GM23248 (cell line): Measurements from ENCODE around the gene TNNT1. TPM values are rescaled to one million over a fixed set of nuclear protein-coding genes. Genes with fewer than 3 reads are reported as not detected.
A peak's percentile ranks its signal among the peaks of the same experiment; 100 is the strongest.
"Not testable (repeated sequence)": the region's sequence is repeated elsewhere in the genome, so short reads cannot be mapped to it uniquely, and the experiment has no call there.

Source experiments
- DNase-seq: peaks from one replicate; pipeline ENCODE4 v3.0.0-alpha.2; 2015
- H2AFZ ChIP-seq: fragments of 200-600 bp; sonication (generic); 2 replicates; pipeline ENCODE4 v1.6.1; 2016; ENCODE audit warnings: antibody characterized with exemption
- H3F3A ChIP-seq: fragments of 200-600 bp; sonication (generic); 2 replicates; pipeline ENCODE4 v1.6.1; 2016; ENCODE audit warnings: mild to moderate bottlenecking, antibody characterized with exemption, mixed run types; ENCODE audit not compliant: insufficient read depth
- H3K27ac ChIP-seq: fragments of 200-600 bp; sonication (generic); 2 replicates; pipeline ENCODE4 v1.5.1; 2016; ENCODE audit warnings: mild to moderate bottlenecking
- H3K27me3 ChIP-seq: fragments of 200-600 bp; sonication (generic); replicated peaks from 2 replicates; pipeline ENCODE4 v1.6.1; 2016; ENCODE audit warnings: mild to moderate bottlenecking; ENCODE audit not compliant: insufficient read depth
- H3K36me3 ChIP-seq: fragments of 200-600 bp; sonication (generic); 2 replicates; pipeline ENCODE4 v1.6.1; 2016; ENCODE audit warnings: low read depth, mild to moderate bottlenecking
- H3K4me1 ChIP-seq: fragments of 200-600 bp; sonication (generic); 2 replicates; pipeline ENCODE4 v1.6.1; 2016; ENCODE audit warnings: mild to moderate bottlenecking; ENCODE audit not compliant: insufficient read depth
- H3K4me2 ChIP-seq: fragments of 200-600 bp; sonication (generic); one replicate; pipeline ENCODE4 v1.6.1; 2016; ENCODE audit warnings: mild to moderate bottlenecking; ENCODE audit not compliant: unreplicated experiment
- H3K4me3 ChIP-seq: fragments of 200-600 bp; sonication (generic); 2 replicates; pipeline ENCODE4 v1.5.1; 2016; ENCODE audit warnings: mild to moderate bottlenecking
- H3K79me2 ChIP-seq: fragments of 200-600 bp; sonication (generic); 2 replicates; pipeline ENCODE4 v1.6.1; 2016; ENCODE audit warnings: mild to moderate bottlenecking; ENCODE audit not compliant: insufficient read depth
- H3K9ac ChIP-seq: fragments of 200-600 bp; sonication (generic); 2 replicates; pipeline ENCODE4 v1.6.1; 2016; ENCODE audit warnings: mild to moderate bottlenecking
- H3K9me2 ChIP-seq: fragments of 200-600 bp; sonication (generic); 2 replicates; pipeline ENCODE4 v1.6.1; 2016; ENCODE audit warnings: mixed run types, mild to moderate bottlenecking, moderate library complexity; ENCODE audit not compliant: insufficient read depth
- H3K9me3 ChIP-seq: fragments of 200-600 bp; sonication (generic); one replicate; pipeline ENCODE4 v1.6.1; 2017; ENCODE audit warnings: low read depth
- H4K20me1 ChIP-seq: fragments of 200-600 bp; sonication (generic); 2 replicates; pipeline ENCODE4 v1.6.0; 2016; ENCODE audit not compliant: insufficient read depth
- EZH2 ChIP-seq: fragments of 200-600 bp; sonication (generic); IDR thresholded peaks from 2 replicates; pipeline ENCODE4 v1.6.1; 2018; ENCODE audit warnings: antibody characterized with exemption, mild to moderate bottlenecking; ENCODE audit not compliant: insufficient read depth, poor library complexity, severe bottlenecking
- EZH2phosphoT487 ChIP-seq: fragments of 200-600 bp; sonication (generic); IDR thresholded peaks from 2 replicates; pipeline ENCODE4 v1.6.1; 2018; ENCODE audit warnings: antibody characterized with exemption, moderate library complexity, mild to moderate bottlenecking, low read depth; ENCODE audit not compliant: insufficient read depth
- WGBS, 2 experiments: methylation state at CpG; one replicate each; pipeline ENCODE4 v1.1.6; 2015 to 2017; ENCODE audit warnings: low lambda C conversion rate in 2 of 2, low coverage in 1 of 2; ENCODE audit errors: missing lambda C conversion rate in 2 of 2; 5-methylcytosine and 5-hydroxymethylcytosine counted together
- in situ Hi-C: fragments of 300-500 bp; cut with MboI; formaldehyde crosslinking; loops from 2 replicates; pipeline ENCODE4 v1.15.0; 2020
- polyA plus RNA-seq: library from polyadenylated mRNA; unstranded; fragments of >200 nt; fragmentation: Nextera tagmentation; extraction: Ambion mirVana; gene quantifications from 2 replicates; pipeline ENCODE4 v1.2.1, GENCODE V29; 2016
- total RNA-seq: library from RNA; depleted of rRNA; stranded (reverse); fragments of >200 nt; shearing (Covaris generic); gene quantifications from 2 replicates; pipeline ENCODE4 v1.2.3, GENCODE V29; 2014

Gene TNNT1
- total and polyA plus RNA-seq, 2 experiments from 2014 or later, result 0.76 to 1.8 TPM

- Histone ChIP-seq H3K4me2 (peak overlapping the region; percentile 61), H3K79me2 (no peaks in the 10 kb centered on the region)
Measured at GRCh38 chr19:55172741-55173140, 23.7 kb upstream of the TNNT1 start.

GRCh38 chr19:55172318-55172717 is 23.3 kb upstream of the TNNT1 start:
- H3K27ac ChIP-seq, result peak overlapping the region; percentile 37
- in situ Hi-C loops, H3K9me2 ChIP-seq, DNase-seq, H4K20me1 ChIP-seq, H3K79me2 ChIP-seq, H3F3A ChIP-seq, H3K4me1 ChIP-seq, H3K36me3 ChIP-seq, H3K9me3 ChIP-seq: not testable (repeated sequence)
- H2AFZ ChIP-seq, result peak overlapping the region; percentile 89
- H3K4me2 ChIP-seq, result peak overlapping the region; percentile 61
- H3K9ac ChIP-seq, result 0 out of 2 replicates have a peak overlapping the region, but pooled peaks have one; percentile 63
- WGBS, 2 experiments, result 29 to 36% methylated on average over 8 to 9 of the region's 9 CpGs
- peaks cover 13% of the 10 kb centered on the region for H3K27me3 ChIP-seq
- H3K4me3 ChIP-seq, result peak overlapping the region; percentile 71; the same call in 1 of the 2 replicates

More at GRCh38 chr19:55172741-55173140, 23.7 kb upstream of the TNNT1 start:
- Histone ChIP-seq H3K36me3 (no peaks in the 10 kb centered on the region), H4K20me1 (no peaks in the 10 kb centered on the region), H3F3A (peaks cover 9% of the 10 kb centered on the region), H3K9me2 (no peaks in the 10 kb centered on the region), H3K27me3 (peaks cover 13% of the 10 kb centered on the region), H3K9ac (peak overlapping the region; percentile 63), H3K4me1 (peaks cover 9% of the 10 kb centered on the region), H3K27ac (peak overlapping the region; percentile 37), H3K4me3 (peak overlapping the region; percentile 71), H3K9me3 (no peaks in the 10 kb centered on the region), H2AFZ (peak overlapping the region; percentile 89)
- in situ Hi-C loops, result no loop called here
- TF ChIP-seq EZH2phosphoT487 (no peak), EZH2 (no peak)
- WGBS, 2 experiments, result 13 to 18% methylated on average over 12 of the region's 12 CpGs
- peak; percentile 86 for DNase-seq

DNA sequence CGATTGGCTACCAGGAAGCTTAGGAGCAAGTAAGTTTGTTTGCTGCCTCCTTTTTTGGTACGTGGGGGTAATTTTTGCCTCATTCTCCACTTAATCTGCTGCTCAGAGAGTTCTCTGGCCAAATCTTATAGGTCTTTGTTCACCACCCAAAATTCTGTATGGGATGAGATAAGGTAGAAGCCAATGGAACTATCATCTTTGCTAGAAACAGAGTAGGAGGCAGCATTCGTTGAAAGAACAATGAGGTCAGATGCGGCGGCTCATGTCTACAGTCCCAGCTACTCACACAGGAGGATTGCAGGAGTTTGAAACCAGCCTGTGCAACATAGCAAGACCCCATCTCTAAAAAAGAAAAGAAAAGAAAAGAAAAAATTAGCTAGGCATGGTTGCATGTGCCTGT is 22.4 kb upstream of the TNNT1 start:
- Histone ChIP-seq H3K27ac (no peak overlapping the region), H3K27me3 (peaks cover 13% of the 10 kb centered on the region), H3K4me3 (no peak overlapping the region), H3K9me3 (no peaks in the 10 kb centered on the region), H4K20me1 (no peaks in the 10 kb centered on the region), H3K9ac (no peak overlapping the region), H3K4me1 (peaks cover 13% of the 10 kb centered on the region), H3K9me2 (no peaks in the 10 kb centered on the region), H2AFZ (no peak overlapping the region), H3K79me2 (no peaks in the 10 kb centered on the region), H3F3A (peaks cover 9% of the 10 kb centered on the region), H3K4me2 (no peak overlapping the region), H3K36me3 (no peaks in the 10 kb centered on the region)
- no peak for DNase-seq
- no peak for TF ChIP-seq EZH2phosphoT487
- TF ChIP-seq EZH2, result no peak
- in situ Hi-C loops, result no loop called here
- 82 to 83% methylated on average over 5 of the region's 5 CpGs for WGBS, 2 experiments

- H2AFZ ChIP-seq, result no peak overlapping the region
- H3K79me2 ChIP-seq, result no peaks in the 10 kb centered on the region
- TF ChIP-seq EZH2 (no peak), EZH2phosphoT487 (no peak)
- no peak for DNase-seq
- H3K4me3 ChIP-seq, result no peak overlapping the region
- no peaks in the 10 kb centered on the region for H3K9me2 ChIP-seq
- no peak overlapping the region for H3K4me2 ChIP-seq
- peaks cover 13% of the 10 kb centered on the region for H3K27me3 ChIP-seq
- H3K27ac ChIP-seq, result no peak overlapping the region
- in situ Hi-C loops, result no loop called here
- no peaks in the 10 kb centered on the region for H4K20me1 ChIP-seq
- H3K36me3 ChIP-seq, result no peaks in the 10 kb centered on the region
- H3K9me3 ChIP-seq, result no peaks in the 10 kb centered on the region
- peaks cover 9% of the 10 kb centered on the region for H3F3A ChIP-seq
- 29 to 38% methylated on average over 4 of the region's 4 CpGs for WGBS, 2 experiments
- H3K4me1 ChIP-seq, result peaks cover 13% of the 10 kb centered on the region
- H3K9ac ChIP-seq, result no peak overlapping the region
Measured at GRCh38 chr19:55169136-55169535, 20.1 kb upstream of the TNNT1 start.
